ENCODE results near the gene TASOR2. TPM values are rescaled to one million over a fixed set of nuclear protein-coding genes. Genes with fewer than 3 reads are reported as not detected.
A peak's percentile ranks its signal among the peaks of the same experiment; 100 is the strongest.

Gene TASOR2
- total and polyA plus RNA-seq, 7 experiments from 2014 or later = 14.7 to 86.5 (median 58.4) TPM

DNA sequence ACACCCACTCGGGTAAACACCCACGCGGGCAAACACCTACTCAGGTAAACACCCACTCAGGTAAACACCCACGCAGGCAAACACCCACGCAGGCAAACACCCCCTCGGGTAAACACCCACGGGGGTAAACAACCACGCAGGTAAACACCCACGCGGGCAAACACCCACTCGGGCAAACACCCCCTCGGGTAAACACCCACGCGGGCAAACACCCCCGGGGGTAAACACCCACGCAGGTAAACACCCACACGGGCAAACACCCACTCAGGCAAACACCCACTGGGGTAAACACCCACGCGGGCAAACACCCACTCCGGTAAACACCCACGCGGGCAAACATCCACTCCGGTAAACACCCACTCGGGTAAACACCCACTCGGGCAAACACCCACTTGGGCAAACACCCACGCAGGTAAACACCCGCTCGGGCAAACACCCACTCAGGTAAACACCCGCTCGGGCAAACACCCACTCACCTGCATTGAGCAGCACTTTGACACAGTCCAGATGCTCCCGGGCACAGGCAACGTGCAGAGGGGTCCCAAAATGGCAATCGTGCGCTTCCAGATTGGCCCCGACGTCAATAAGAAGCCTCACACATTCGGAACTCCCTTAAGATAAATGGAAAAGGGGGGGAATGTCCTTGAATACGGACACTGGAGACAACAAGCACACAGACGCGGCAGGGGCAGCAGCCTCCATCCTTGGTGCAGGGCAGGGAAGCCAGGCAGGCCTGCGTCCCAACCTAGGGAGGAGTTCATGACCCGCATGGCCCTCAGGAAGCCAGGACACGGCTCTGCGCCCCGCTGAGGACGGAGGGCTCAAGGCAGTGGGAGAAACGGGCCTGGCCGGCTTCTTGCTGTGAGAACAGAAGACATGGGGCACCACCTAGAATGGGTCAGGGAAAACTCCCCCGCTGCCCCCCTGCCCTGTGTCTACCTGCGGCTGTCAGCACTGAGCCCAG lies 35.9 kb upstream of the TASOR2 start:
- Mint-ChIP-seq H3K27me3 (no peaks in the 10 kb centered on the region), H3K4me1 (peaks cover 0 to 7% (median 0%) of the 10 kb centered on the region in 7 donors), H3K27ac (no peak overlapping the region), H3K9me3 (no peaks in the 10 kb centered on the region), H3K4me3 (no peak overlapping the region), H3K36me3 (peaks cover 0 to 45% (median 15%) of the 10 kb centered on the region in 5 donors)
- CTCF ChIA-PET = no interaction called here
- H3K4me1 ChIP-seq (ENCODE audit: control insufficient read depth in 2 of 2, insufficient read depth in 2 of 2, low read length in 2 of 2) = no peaks in the 10 kb centered on the region
- H3K27me3 ChIP-seq (ENCODE audit: control insufficient read depth in 2 of 2, insufficient read depth in 2 of 2, low read length in 2 of 2) = no peaks in the 10 kb centered on the region
- H3K4me3 ChIP-seq (ENCODE audit: low read length) = no peak overlapping the region
- DNase-seq = no peak
- ATAC-seq = no peak
- intact Hi-C loops (cut with micrococcal nuclease) = no loop called here
- no peaks in the 10 kb centered on the region for H3K9me3 ChIP-seq (ENCODE audit: control insufficient read depth in 2 of 3, low read length in 3 of 3)
- no peak overlapping the region for H3K27ac ChIP-seq (ENCODE audit: low read depth, low read length)
- POLR2A ChIA-PET = no interaction called here
- H3K36me3 ChIP-seq (ENCODE audit: control insufficient read depth in 2 of 3, insufficient read depth in 3 of 3, low read length in 3 of 3) = peaks cover 0 to 30% (median 0%) of the 10 kb centered on the region in 3 experiments

DNA sequence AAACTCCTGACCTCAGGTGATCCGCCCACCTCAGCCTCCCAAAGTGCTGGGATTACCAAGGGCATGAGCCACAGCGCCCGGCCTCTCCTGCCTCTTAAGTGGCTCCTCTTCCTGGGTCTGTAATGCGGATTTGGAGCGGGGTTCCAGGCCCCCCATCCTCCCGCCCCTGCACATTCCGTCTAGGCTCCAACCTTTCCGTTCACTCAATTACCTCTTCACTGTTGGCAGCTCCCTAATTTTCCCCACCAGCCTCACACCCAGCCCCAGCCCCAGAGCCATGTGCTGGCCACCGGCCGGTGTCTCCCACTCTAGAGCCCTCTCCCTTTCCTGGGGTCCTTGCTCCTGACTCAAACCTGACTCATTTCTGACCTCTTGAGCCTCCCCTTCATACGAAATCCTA lies 34.9 kb upstream of the TASOR2 start:
- peaks cover 0 to 25% (median 0%) of the 10 kb centered on the region in 3 experiments for H3K36me3 ChIP-seq (ENCODE audit: control insufficient read depth in 2 of 3, insufficient read depth in 3 of 3, low read length in 3 of 3)
- H3K9me3 ChIP-seq (ENCODE audit: control insufficient read depth in 2 of 3, low read length in 3 of 3) = no peaks in the 10 kb centered on the region
- no peaks in the 10 kb centered on the region for H3K9me3 Mint-ChIP-seq
- peaks cover 4 to 13% (median 5%) of the 10 kb centered on the region in 7 donors for H3K4me1 Mint-ChIP-seq
- no peak for DNase-seq
- intact Hi-C loops (cut with micrococcal nuclease) = no loop called here
- peaks cover 0 to 38% (median 7%) of the 10 kb centered on the region in 5 donors for H3K36me3 Mint-ChIP-seq
- no peak for ATAC-seq
- H3K27me3 Mint-ChIP-seq = no peaks in the 10 kb centered on the region
- H3K27me3 ChIP-seq (ENCODE audit: control insufficient read depth in 2 of 2, insufficient read depth in 2 of 2, low read length in 2 of 2) = no peaks in the 10 kb centered on the region
- no peaks in the 10 kb centered on the region for H3K4me1 ChIP-seq (ENCODE audit: control insufficient read depth in 2 of 2, insufficient read depth in 2 of 2, low read length in 2 of 2)
- POLR2A ChIA-PET = no interaction called here
- CTCF ChIA-PET = no interaction called here
- H3K4me3 Mint-ChIP-seq = no peak overlapping the region
- no peak overlapping the region for H3K27ac ChIP-seq (ENCODE audit: low read depth, low read length)
- peak overlapping the region in 1 of 9 donors; percentile 34 for H3K27ac Mint-ChIP-seq
- no peak overlapping the region for H3K4me3 ChIP-seq (ENCODE audit: low read length)

DNA sequence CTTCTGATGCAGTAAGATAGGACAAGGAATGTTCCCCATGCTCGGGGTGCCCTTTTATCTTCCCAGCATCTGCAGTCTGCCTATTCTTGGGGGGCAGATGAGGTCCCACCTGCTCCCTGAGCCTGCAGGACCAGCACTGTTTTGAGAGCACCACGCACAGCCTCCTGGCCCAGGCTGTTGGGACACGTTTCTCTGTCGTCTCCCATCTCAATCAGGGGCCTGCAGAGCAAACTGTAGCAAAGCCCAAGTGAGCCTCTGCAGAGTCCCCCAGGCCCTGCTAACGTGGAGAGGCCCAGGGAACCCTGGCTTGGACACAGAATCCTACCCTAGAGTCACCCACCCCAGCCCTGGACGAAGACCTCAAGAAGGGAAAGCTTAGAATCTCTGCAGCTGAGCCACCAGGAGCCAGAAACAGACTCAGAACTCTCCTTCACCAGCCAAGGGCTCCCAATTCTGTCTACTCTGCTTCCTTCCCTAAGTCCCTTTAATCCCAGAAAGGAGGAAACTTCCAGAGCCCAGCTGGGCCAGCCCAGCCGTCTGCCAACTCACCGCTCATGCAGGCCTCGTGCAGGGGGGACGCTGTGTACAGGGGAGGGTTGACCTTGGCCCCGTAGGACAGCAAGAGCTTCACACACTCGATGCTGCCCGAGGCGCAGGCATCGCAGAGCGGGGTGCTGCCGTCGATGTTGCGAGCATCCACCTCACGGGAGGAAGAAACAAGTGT lies 33.8 kb upstream of the TASOR2 start:
- CTCF ChIA-PET = interaction anchor here (0.9 kb wide), 1 partner anchor 222 kb away, joined by 3 read pairs; no protein-coding TSS in a partner anchor
- peaks cover 0 to 8% of the 10 kb centered on the region in 2 donors for H3K4me1 ChIP-seq (ENCODE audit: control insufficient read depth in 2 of 2, insufficient read depth in 2 of 2, low read length in 2 of 2)
- intact Hi-C loops (cut with micrococcal nuclease) = no loop called here
- no peak overlapping the region for H3K4me3 Mint-ChIP-seq
- H3K27me3 ChIP-seq (ENCODE audit: control insufficient read depth in 2 of 2, insufficient read depth in 2 of 2, low read length in 2 of 2) = no peaks in the 10 kb centered on the region
- ATAC-seq = no peak
- H3K9me3 ChIP-seq (ENCODE audit: control insufficient read depth in 2 of 3, low read length in 3 of 3) = no peaks in the 10 kb centered on the region
- H3K27me3 Mint-ChIP-seq = no peaks in the 10 kb centered on the region
- H3K36me3 ChIP-seq (ENCODE audit: control insufficient read depth in 2 of 3, insufficient read depth in 3 of 3, low read length in 3 of 3) = peaks cover 0 to 19% (median 0%) of the 10 kb centered on the region in 3 experiments
- no peak overlapping the region for H3K4me3 ChIP-seq (ENCODE audit: low read length)
- no peak overlapping the region for H3K27ac Mint-ChIP-seq
- peaks cover 0 to 31% (median 5%) of the 10 kb centered on the region in 5 donors for H3K36me3 Mint-ChIP-seq
- H3K27ac ChIP-seq (ENCODE audit: low read depth, low read length) = no peak overlapping the region
- peaks cover 10 to 24% (median 15%) of the 10 kb centered on the region in 7 donors for H3K4me1 Mint-ChIP-seq
- POLR2A ChIA-PET = interaction anchor here (1.1 kb wide), 1 partner anchor 14 kb away, joined by 3 read pairs; no protein-coding TSS in a partner anchor
- no peak for DNase-seq
- H3K9me3 Mint-ChIP-seq = no peaks in the 10 kb centered on the region

DNA sequence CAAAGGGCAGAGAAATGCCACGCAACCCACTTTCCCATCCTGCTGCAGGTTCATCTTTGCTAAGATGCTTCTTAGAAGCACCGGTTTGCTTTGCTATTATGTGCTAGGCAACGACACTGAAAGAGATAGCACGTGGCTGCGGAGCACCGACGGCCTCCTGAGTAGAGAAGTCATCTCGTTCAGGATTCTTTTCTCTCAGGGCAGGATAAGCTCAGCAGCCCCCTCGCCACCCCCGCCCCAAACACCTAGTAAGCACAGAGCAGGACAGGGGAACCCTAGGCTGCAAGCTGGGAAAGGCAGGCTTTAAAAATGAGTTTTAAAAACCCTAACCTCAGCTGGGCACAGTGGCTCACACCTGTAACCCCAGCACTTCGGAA lies 33.3 kb upstream of the TASOR2 start:
- peaks cover 0 to 10% of the 10 kb centered on the region in 2 donors for H3K4me1 ChIP-seq (ENCODE audit: control insufficient read depth in 2 of 2, insufficient read depth in 2 of 2, low read length in 2 of 2)
- H3K27ac Mint-ChIP-seq = no peak overlapping the region
- DNase-seq (no peak), ATAC-seq (no peak)
- ChIA-PET CTCF (interaction anchor here (0.9 kb wide), 1 partner anchor 222 kb away, joined by 3 read pairs; no protein-coding TSS in a partner anchor), POLR2A (interaction anchor here (1.1 kb wide), 1 partner anchor 13 kb away, joined by 3 read pairs; no protein-coding TSS in a partner anchor)
- no peak overlapping the region for H3K4me3 Mint-ChIP-seq
- H3K36me3 ChIP-seq (ENCODE audit: control insufficient read depth in 2 of 3, insufficient read depth in 3 of 3, low read length in 3 of 3) = peaks cover 0 to 19% (median 0%) of the 10 kb centered on the region in 3 experiments
- H3K27me3 Mint-ChIP-seq = no peaks in the 10 kb centered on the region
- intact Hi-C loops (cut with micrococcal nuclease) = no loop called here
- H3K9me3 Mint-ChIP-seq = no peaks in the 10 kb centered on the region
- peaks cover 11 to 29% (median 19%) of the 10 kb centered on the region in 7 donors for H3K4me1 Mint-ChIP-seq
- H3K36me3 Mint-ChIP-seq = peaks cover 0 to 30% (median 5%) of the 10 kb centered on the region in 5 donors
- H3K4me3 ChIP-seq (ENCODE audit: low read length) = no peak overlapping the region
- H3K9me3 ChIP-seq (ENCODE audit: control insufficient read depth in 2 of 3, low read length in 3 of 3) = no peaks in the 10 kb centered on the region
- H3K27me3 ChIP-seq (ENCODE audit: control insufficient read depth in 2 of 2, insufficient read depth in 2 of 2, low read length in 2 of 2) = no peaks in the 10 kb centered on the region
- H3K27ac ChIP-seq (ENCODE audit: low read depth, low read length) = no peak overlapping the region

GRCh38 chr10:5652746-5653145 lies 31.9 kb upstream of the TASOR2 start:
- no peaks in the 10 kb centered on the region for H3K9me3 Mint-ChIP-seq
- Histone ChIP-seq H3K9me3 (ENCODE audit: control insufficient read depth in 2 of 3, low read length in 3 of 3) (no peaks in the 10 kb centered on the region), H3K27me3 (ENCODE audit: control insufficient read depth in 2 of 2, insufficient read depth in 2 of 2, low read length in 2 of 2) (no peaks in the 10 kb centered on the region), H3K4me1 (ENCODE audit: control insufficient read depth in 2 of 2, insufficient read depth in 2 of 2, low read length in 2 of 2) (peaks cover 0 to 20% of the 10 kb centered on the region in 2 donors), H3K27ac (ENCODE audit: low read depth, low read length) (no peak overlapping the region), H3K36me3 (ENCODE audit: control insufficient read depth in 2 of 3, insufficient read depth in 3 of 3, low read length in 3 of 3) (peaks cover 0 to 19% (median 0%) of the 10 kb centered on the region in 3 experiments), H3K4me3 (ENCODE audit: low read length) (no peak overlapping the region)
- ChIA-PET CTCF (interaction anchor here (0.9 kb wide), 1 partner anchor 29 kb away, joined by 3 read pairs; no protein-coding TSS in a partner anchor), POLR2A (no interaction called here)
- DNase-seq (no peak), ATAC-seq (no peak)
- peaks cover 0 to 18% (median 0%) of the 10 kb centered on the region in 5 donors for H3K36me3 Mint-ChIP-seq
- peak overlapping the region in 1 of 9 donors; percentile 25 for H3K27ac Mint-ChIP-seq
- peaks cover 22 to 43% (median 32%) of the 10 kb centered on the region in 7 donors for H3K4me1 Mint-ChIP-seq
- intact Hi-C loops (cut with micrococcal nuclease) = no loop called here
- no peak overlapping the region for H3K4me3 Mint-ChIP-seq
- no peaks in the 10 kb centered on the region for H3K27me3 Mint-ChIP-seq

- peaks cover 22 to 43% (median 33%) of the 10 kb centered on the region in 7 donors for H3K4me1 Mint-ChIP-seq
- ATAC-seq (no peak), DNase-seq (no peak)
- H3K36me3 Mint-ChIP-seq = peaks cover 0 to 11% (median 0%) of the 10 kb centered on the region in 5 donors
- Histone ChIP-seq H3K4me1 (ENCODE audit: control insufficient read depth in 2 of 2, insufficient read depth in 2 of 2, low read length in 2 of 2) (peaks cover 0 to 20% of the 10 kb centered on the region in 2 donors), H3K9me3 (ENCODE audit: control insufficient read depth in 2 of 3, low read length in 3 of 3) (no peaks in the 10 kb centered on the region), H3K36me3 (ENCODE audit: control insufficient read depth in 2 of 3, insufficient read depth in 3 of 3, low read length in 3 of 3) (peaks cover 0 to 8% (median 0%) of the 10 kb centered on the region in 3 experiments), H3K27ac (ENCODE audit: low read depth, low read length) (no peak overlapping the region), H3K4me3 (ENCODE audit: low read length) (no peak overlapping the region), H3K27me3 (ENCODE audit: control insufficient read depth in 2 of 2, insufficient read depth in 2 of 2, low read length in 2 of 2) (no peaks in the 10 kb centered on the region)
- ChIA-PET POLR2A (interaction anchor here (1.5 kb wide), 1 partner anchor 11 kb away, joined by 4 read pairs; the partner anchor contains the start of gene ASB13), CTCF (no interaction called here)
- no peaks in the 10 kb centered on the region for H3K9me3 Mint-ChIP-seq
- H3K27me3 Mint-ChIP-seq = no peaks in the 10 kb centered on the region
- no peak overlapping the region for H3K4me3 Mint-ChIP-seq
- intact Hi-C loops (cut with micrococcal nuclease) = no loop called here
- peak overlapping the region in 2 of 9 donors; percentile 69 to 87 for H3K27ac Mint-ChIP-seq
Measured at GRCh38 chr10:5654218-5654755, 30.4 kb upstream of the TASOR2 start.

Data from naive thymus-derived CD4-positive, alpha-beta T cell (primary cell).